ENCODE data around the gene CELF4.

The CELF4 gene

DNA sequence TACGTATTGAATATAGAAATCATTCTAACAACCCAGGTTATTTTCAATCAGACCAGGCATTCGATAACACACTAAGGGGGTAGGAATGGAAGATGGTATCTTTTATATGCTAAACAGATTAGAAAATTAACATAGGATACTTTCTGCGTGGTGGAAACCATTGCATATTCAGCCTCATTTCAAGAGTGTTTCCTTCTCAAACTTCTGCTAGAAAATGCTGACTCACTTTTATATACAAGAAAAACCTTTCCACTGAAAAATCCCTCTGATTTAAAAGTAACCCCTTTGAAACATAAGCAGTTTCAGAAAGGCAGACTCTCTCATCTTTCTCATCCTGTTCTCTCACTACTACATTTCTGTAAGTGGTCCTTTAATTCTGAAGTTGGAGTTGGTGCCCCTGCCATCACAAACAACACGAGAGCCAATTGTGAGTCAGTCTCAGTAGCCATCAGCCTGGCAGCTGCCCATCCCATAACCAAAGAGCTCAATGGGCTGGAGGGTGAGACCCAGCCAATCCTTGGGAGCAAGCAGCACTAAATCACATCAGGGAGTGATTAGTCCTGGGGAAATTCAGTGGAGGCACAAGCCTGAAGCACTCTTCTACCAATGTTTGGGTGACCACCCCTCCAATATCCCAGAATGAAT is 343.1 kb downstream of the CELF4 start:
- DNase-seq (ENCODE audit: low read depth) = no peak

DNA sequence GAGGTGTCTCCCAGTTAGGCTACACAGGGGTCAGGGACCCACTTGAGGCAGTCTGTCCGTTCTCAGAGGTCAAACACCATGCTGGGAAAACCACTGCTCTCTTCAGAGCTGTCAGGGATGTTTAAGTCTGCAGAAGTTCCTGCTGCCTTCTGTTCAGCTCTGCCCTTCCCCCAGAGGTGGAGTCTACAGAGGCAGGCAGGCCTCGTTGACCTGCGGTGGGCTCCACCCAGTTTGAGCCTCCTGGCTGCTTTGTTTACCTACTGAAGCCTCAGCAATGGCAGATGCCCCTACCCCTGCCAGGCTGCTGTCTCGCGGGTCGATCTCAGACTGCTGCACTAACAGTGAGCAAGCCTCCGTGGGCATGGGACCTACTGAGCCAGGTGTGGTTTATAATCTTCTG is 346.3 kb downstream of the CELF4 start:
- no peak for DNase-seq (ENCODE audit: low read depth)

DNA sequence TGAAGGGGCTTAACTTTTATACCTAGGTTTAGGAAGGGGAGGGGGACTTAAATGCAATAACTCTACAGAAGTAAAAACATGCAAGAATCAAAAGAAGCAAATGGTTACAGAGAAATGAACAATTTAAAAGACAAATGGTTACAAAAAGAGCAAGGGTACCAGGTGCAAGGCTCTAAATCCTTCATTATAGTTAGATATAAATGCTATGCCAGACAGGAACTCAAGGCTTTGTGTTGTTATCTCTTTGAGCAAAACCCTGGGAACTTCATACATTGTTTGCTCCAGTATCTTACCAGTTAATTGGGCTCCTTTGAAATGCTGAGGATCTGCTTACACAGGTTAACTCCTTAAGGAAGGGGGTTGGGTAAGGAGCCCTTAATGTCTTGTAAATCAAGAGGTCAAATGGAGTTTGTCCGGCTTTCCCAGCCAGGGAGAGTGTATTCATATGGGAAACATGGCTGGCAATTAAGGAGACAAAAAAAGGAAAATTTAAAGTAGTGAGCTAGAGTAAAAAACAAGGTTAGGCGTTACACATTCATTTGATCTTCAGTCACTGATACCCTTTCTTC is 347.5 kb downstream of the CELF4 start:
- DNase-seq (ENCODE audit: low read depth) = no peak

DNA sequence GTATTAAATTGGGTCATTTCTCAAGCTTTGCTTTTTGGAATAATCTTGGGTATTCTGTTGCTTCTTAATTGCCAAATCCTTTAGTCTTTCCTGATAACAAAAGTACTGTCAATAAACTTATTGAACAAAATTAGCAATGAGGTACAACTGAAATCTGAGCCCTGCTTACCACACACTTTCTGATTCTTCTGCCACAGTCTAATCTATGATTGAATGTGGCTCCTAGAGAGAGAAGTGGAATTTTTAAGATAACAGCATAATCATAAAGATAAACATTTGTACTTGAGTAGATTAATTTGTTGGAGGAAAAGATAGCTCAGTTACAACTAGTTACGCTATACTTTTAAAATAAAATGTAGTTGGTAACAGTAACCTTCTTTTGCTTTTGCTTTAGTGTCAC is 354.8 kb downstream of the CELF4 start:
- DNase-seq (ENCODE audit: low read depth) = no peak

DNA sequence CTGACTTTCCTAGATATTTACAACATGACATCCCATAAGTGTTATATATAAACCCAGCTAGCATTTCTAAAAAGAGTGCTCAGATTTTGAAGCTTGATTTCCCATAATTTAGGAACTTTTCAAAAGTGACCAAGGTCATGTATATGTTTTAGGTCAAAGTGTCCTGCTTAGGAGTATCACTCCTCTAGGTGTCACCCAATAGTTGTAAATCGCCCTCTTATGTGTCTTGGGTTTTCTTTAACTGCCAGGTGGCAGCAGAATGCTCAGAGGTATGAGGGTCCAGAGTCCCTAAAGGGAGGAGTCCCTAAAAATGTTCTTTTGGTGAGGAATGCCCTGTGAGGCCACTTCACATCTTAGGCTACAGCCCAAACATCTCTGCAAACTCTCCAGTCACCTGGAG is 358.3 kb downstream of the CELF4 start:
- no peak for DNase-seq (ENCODE audit: low read depth)

DNA sequence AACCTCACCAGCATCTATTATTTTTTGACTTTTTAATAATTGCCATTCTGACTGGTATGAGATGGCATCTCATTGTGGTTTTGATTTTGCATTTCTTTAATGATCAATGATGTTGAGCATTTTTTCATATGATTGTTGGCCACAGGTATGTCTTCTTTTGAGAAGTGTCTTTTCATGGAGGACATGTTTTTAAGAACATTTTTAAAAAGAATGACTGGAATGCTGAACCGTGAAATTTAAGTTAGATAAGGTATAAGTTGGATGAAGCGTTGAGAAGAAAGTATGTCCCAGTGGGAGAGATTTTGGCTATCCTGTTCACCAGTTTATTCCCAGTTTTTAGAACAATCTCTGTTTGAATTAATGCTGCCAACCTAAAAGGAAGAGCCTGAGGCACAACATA is 365.9 kb downstream of the CELF4 start:
- no peak for DNase-seq (ENCODE audit: low read depth)
